ENCODE measurements around the gene SCAF4.

SCAF4 gene

GRCh38 chr21:31752967-31753366 lies 21.0 kb upstream of the SCAF4 start:
- Histone ChIP-seq H3K36me3 (ENCODE audit: control insufficient read depth, insufficient read depth, low read length) (no peaks in the 10 kb centered on the region), H3K27me3 (ENCODE audit: control insufficient read depth, insufficient read depth, low read length) (no peaks in the 10 kb centered on the region), H3K27ac (no peak overlapping the region), H3K4me3 (ENCODE audit: low read depth, low read length) (no peak overlapping the region), H2AFZ (no peak overlapping the region), H3K79me2 (no peaks in the 10 kb centered on the region), H3K9me3 (ENCODE audit: control insufficient read depth, low read length) (no peaks in the 10 kb centered on the region), H3K4me2 (ENCODE audit: low read length) (no peak overlapping the region), H3K4me1 (no peaks in the 10 kb centered on the region), H3K9ac (no peak overlapping the region)
- TF ChIP-seq, protein P1, sequence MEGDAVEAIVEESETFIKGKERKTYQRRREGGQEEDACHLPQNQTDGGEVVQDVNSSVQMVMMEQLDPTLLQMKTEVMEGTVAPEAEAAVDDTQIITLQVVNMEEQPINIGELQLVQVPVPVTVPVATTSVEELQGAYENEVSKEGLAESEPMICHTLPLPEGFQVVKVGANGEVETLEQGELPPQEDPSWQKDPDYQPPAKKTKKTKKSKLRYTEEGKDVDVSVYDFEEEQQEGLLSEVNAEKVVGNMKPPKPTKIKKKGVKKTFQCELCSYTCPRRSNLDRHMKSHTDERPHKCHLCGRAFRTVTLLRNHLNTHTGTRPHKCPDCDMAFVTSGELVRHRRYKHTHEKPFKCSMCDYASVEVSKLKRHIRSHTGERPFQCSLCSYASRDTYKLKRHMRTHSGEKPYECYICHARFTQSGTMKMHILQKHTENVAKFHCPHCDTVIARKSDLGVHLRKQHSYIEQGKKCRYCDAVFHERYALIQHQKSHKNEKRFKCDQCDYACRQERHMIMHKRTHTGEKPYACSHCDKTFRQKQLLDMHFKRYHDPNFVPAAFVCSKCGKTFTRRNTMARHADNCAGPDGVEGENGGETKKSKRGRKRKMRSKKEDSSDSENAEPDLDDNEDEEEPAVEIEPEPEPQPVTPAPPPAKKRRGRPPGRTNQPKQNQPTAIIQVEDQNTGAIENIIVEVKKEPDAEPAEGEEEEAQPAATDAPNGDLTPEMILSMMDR (IDR thresholded peaks at IDR 0.05), result no peak

- Histone ChIP-seq H2AFZ (no peak overlapping the region), H3K4me2 (ENCODE audit: low read length) (no peak overlapping the region), H3K4me1 (no peaks in the 10 kb centered on the region), H3K4me3 (ENCODE audit: low read depth, low read length) (no peak overlapping the region), H3K79me2 (no peaks in the 10 kb centered on the region), H3K9ac (no peak overlapping the region), H3K36me3 (ENCODE audit: control insufficient read depth, insufficient read depth, low read length) (no peaks in the 10 kb centered on the region), H3K9me3 (ENCODE audit: control insufficient read depth, low read length) (no peaks in the 10 kb centered on the region), H3K27me3 (ENCODE audit: control insufficient read depth, insufficient read depth, low read length) (no peaks in the 10 kb centered on the region), H3K27ac (no peak overlapping the region)
- TF ChIP-seq, protein P1 (IDR thresholded peaks at IDR 0.05), result no peak
Observed at GRCh38 chr21:31752352-31752751, 20.4 kb upstream of the SCAF4 start.

GRCh38 chr21:31750843-31751242 lies 18.9 kb upstream of the SCAF4 start:
- H3K4me2 ChIP-seq (ENCODE audit: low read length), result no peak overlapping the region
- no peak overlapping the region for H3K27ac ChIP-seq
- H3K36me3 ChIP-seq (ENCODE audit: control insufficient read depth, insufficient read depth, low read length), result no peaks in the 10 kb centered on the region
- no peak overlapping the region for H3K9ac ChIP-seq
- H3K4me1 ChIP-seq, result no peaks in the 10 kb centered on the region
- TF ChIP-seq, protein P1 (IDR thresholded peaks at IDR 0.05), result no peak
- no peaks in the 10 kb centered on the region for H3K9me3 ChIP-seq (ENCODE audit: control insufficient read depth, low read length)
- H3K79me2 ChIP-seq, result no peaks in the 10 kb centered on the region
- no peak overlapping the region for H3K4me3 ChIP-seq (ENCODE audit: low read depth, low read length)
- no peaks in the 10 kb centered on the region for H3K27me3 ChIP-seq (ENCODE audit: control insufficient read depth, insufficient read depth, low read length)
- H2AFZ ChIP-seq, result no peak overlapping the region

DNA sequence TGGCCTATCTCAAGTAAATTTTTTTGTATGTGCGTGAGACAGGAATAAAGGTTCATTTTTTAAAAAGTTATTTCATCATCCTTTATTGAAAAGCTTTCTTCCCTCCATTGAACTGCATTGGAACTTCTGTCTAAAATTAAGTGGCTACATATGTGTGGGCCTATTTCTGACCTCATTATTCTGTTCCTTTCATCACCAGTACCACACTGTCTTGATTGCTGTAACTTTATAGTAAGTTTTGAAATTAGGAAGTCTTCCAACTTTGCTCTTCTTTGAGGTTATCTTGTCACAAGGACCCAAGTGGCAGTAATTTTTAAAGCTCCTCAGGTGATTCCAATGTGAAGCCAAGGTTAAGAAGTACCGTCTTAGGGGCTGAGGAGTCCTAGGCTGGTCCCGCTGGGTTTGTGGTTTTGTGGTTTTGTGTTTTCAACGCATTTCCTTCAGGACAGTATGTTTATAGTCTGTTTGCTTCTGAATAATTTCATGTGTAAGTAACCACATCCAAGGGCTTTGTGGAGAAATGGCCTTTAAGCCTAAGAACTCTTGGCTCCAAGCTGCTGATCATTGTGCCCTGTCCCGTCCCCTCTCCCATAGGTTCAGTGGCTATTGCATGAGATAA lies 12.4 kb upstream of the SCAF4 start:
- no peaks in the 10 kb centered on the region for H3K4me1 ChIP-seq
- H3K4me2 ChIP-seq (ENCODE audit: low read length), result no peak overlapping the region
- TF ChIP-seq, protein P1 (IDR thresholded peaks at IDR 0.05), result no peak
- no peaks in the 10 kb centered on the region for H3K9me3 ChIP-seq (ENCODE audit: control insufficient read depth, low read length)
- H3K79me2 ChIP-seq, result no peaks in the 10 kb centered on the region
- no peaks in the 10 kb centered on the region for H3K27me3 ChIP-seq (ENCODE audit: control insufficient read depth, insufficient read depth, low read length)
- no peak overlapping the region for H3K27ac ChIP-seq
- no peak overlapping the region for H3K4me3 ChIP-seq (ENCODE audit: low read depth, low read length)
- no peaks in the 10 kb centered on the region for H3K36me3 ChIP-seq (ENCODE audit: control insufficient read depth, insufficient read depth, low read length)
- H3K9ac ChIP-seq, result no peak overlapping the region
- H2AFZ ChIP-seq, result no peak overlapping the region

GRCh38 chr21:31743712-31744111 lies 11.8 kb upstream of the SCAF4 start:
- no peak overlapping the region for H3K4me3 ChIP-seq (ENCODE audit: low read depth, low read length)
- H3K79me2 ChIP-seq, result no peaks in the 10 kb centered on the region
- H3K27ac ChIP-seq, result no peak overlapping the region
- H3K36me3 ChIP-seq (ENCODE audit: control insufficient read depth, insufficient read depth, low read length), result no peaks in the 10 kb centered on the region
- H3K9ac ChIP-seq, result no peak overlapping the region
- TF ChIP-seq, protein P1 (IDR thresholded peaks at IDR 0.05), result no peak
- no peaks in the 10 kb centered on the region for H3K4me1 ChIP-seq
- no peaks in the 10 kb centered on the region for H3K9me3 ChIP-seq (ENCODE audit: control insufficient read depth, low read length)
- H3K27me3 ChIP-seq (ENCODE audit: control insufficient read depth, insufficient read depth, low read length), result no peaks in the 10 kb centered on the region
- H2AFZ ChIP-seq, result no peak overlapping the region
- H3K4me2 ChIP-seq (ENCODE audit: low read length), result no peak overlapping the region

Measured in parathyroid adenoma (tissue), 2 donors.